PC-9 (cell line): Measurements from ENCODE around the gene VAV2. TPM values are rescaled to one million over a fixed set of nuclear protein-coding genes. Genes with fewer than 3 reads are reported as not detected.

Source experiments
- BruUV-seq: library from RNA; stranded (reverse); fragments of 400-500 nt; replicated peaks from 2 replicates; lab custom pipeline; 2021; lab: Mats Ljungman, UMichigan
- CTCF ChIA-PET: fragments of 300-600 bp; sonication (Branson Sonifier 250); formaldehyde crosslinking; loops from one replicate; lab custom pipeline; 2022; ENCODE audit warnings: antibody characterized with exemption; lab: Charles Lee
- POLR2A ChIA-PET: fragments of 300-600 bp; sonication (Branson Sonifier 250); formaldehyde crosslinking; loops from one replicate; lab custom pipeline; 2022; ENCODE audit warnings: antibody characterized with exemption; ENCODE audit not compliant: unreplicated experiment; lab: Charles Lee
- DNase-seq, 2 experiments: peaks; one replicate each; pipeline versions ENCODE4 v3.0.0 to v3.0.0-alpha.2; 2015 to 2022; ENCODE audit warnings: mixed read lengths in 1 of 2
- H2AFZ ChIP-seq: fragments of 200-600 bp; sonication (generic); 2 replicates; pipeline ENCODE4 v1.8.1; 2017; ENCODE audit warnings: antibody characterized with exemption
- H3F3A ChIP-seq: fragments of 200-600 bp; sonication (generic); 2 replicates; pipeline ENCODE4 v1.8.1; 2017; ENCODE audit warnings: antibody characterized with exemption, mild to moderate bottlenecking, low read depth; ENCODE audit not compliant: insufficient read depth
- H3K27ac ChIP-seq: fragments of 200-600 bp; sonication (generic); 2 replicates; pipeline ENCODE4 v1.6.1; 2016; ENCODE audit warnings: mixed run types
- H3K27me3 ChIP-seq: fragments of 200-600 bp; sonication (generic); 2 replicates; pipeline ENCODE4 v1.6.1; 2016; ENCODE audit warnings: low read depth, mixed run types; ENCODE audit not compliant: insufficient read depth
- H3K36me3 ChIP-seq: fragments of 200-600 bp; sonication (generic); 2 replicates; pipeline ENCODE4 v1.6.1; 2016; ENCODE audit warnings: low read depth, mixed run types
- H3K4me1 ChIP-seq: fragments of 200-600 bp; sonication (generic); replicated peaks from 2 replicates; pipeline ENCODE4 v1.6.1; 2016; ENCODE audit warnings: mixed run types; ENCODE audit not compliant: insufficient read depth
- H3K4me2 ChIP-seq: fragments of 200-600 bp; sonication (generic); 2 replicates; pipeline ENCODE4 v1.6.1; 2017; ENCODE audit warnings: mixed run types
- H3K4me3 ChIP-seq: fragments of 200-600 bp; sonication (generic); 2 replicates; pipeline ENCODE4 v1.6.1; 2016; ENCODE audit warnings: mixed run types
- H3K79me2 ChIP-seq: fragments of 200-600 bp; sonication (generic); 2 replicates; pipeline ENCODE4 v1.6.1; 2017; ENCODE audit warnings: low read depth, mixed run types
- H3K9me2 ChIP-seq: fragments of 200-600 bp; sonication (generic); 2 replicates; pipeline ENCODE4 v1.8.1; 2017; ENCODE audit warnings: mild to moderate bottlenecking; ENCODE audit not compliant: insufficient read depth
- H3K9me3 ChIP-seq: fragments of 200-600 bp; sonication (generic); 2 replicates; pipeline ENCODE4 v1.8.1; 2016; ENCODE audit warnings: low read depth; ENCODE audit not compliant: insufficient read depth
- H4K20me1 ChIP-seq: fragments of 200-600 bp; sonication (generic); 2 replicates; pipeline ENCODE4 v1.8.1; 2017; ENCODE audit not compliant: insufficient read depth
- CTCF ChIP-seq: fragments of 200-600 bp; sonication (generic); conservative IDR thresholded peaks from 2 replicates; pipeline ENCODE4 v1.6.1; 2017; ENCODE audit warnings: mixed run types, antibody characterized with exemption, mild to moderate bottlenecking, moderate library complexity
- EZH2 ChIP-seq: fragments of 200-600 bp; sonication (generic); IDR thresholded peaks from 2 replicates; pipeline ENCODE4 v1.8.0; 2017; ENCODE audit warnings: antibody characterized with exemption, low read depth
- intact Hi-C: fragments of 100-400 bp; cut with micrococcal nuclease; formaldehyde crosslinking; loops from one replicate; pipeline ENCODE4 v1.10.0; 2022; ENCODE audit not compliant: unreplicated experiment
- total RNA-seq: library from RNA; stranded (reverse); gene quantifications from 2 replicates; pipeline ENCODE4 v1.2.3, GENCODE V29; 2021

VAV2 gene
- total RNA-seq, 1 experiment from 2014 or later, result 36.5 TPM

GRCh38 chr9:134011401-134011800 lies 19.3 kb upstream of the VAV2 start:
- DNase-seq, result no peak
- Histone ChIP-seq H3K27ac (no peak overlapping the region), H3K9me2 (no peaks in the 10 kb centered on the region), H3K9me3 (no peaks in the 10 kb centered on the region), H3K4me1 (peaks cover 14% of the 10 kb centered on the region), H3K36me3 (no peaks in the 10 kb centered on the region), H3K79me2 (no peaks in the 10 kb centered on the region), H3K4me2 (no peak overlapping the region), H2AFZ (no peak overlapping the region), H3K27me3 (peaks cover 3% of the 10 kb centered on the region; the same call in 1 of the 2 replicates), H3F3A (peaks cover 7% of the 10 kb centered on the region), H4K20me1 (no peaks in the 10 kb centered on the region), H3K4me3 (no peak overlapping the region)
- TF ChIP-seq EZH2 (no peak), CTCF (no peak)
- no TSS peak for BruUV-seq
- ChIA-PET POLR2A (no interaction called here), CTCF (no interaction called here)
- intact Hi-C loops, result no loop called here

GRCh38 chr9:134010310-134011173 lies 18.4 kb upstream of the VAV2 start:
- H3K27me3 ChIP-seq, result peaks cover 3% of the 10 kb centered on the region; the same call in 1 of the 2 replicates
- no peak for TF ChIP-seq CTCF
- TF ChIP-seq EZH2, result no peak
- ChIA-PET POLR2A (interaction anchor here (0.6 kb wide), 1 partner anchor 14 kb away, joined by 4 read pairs; no protein-coding TSS in a partner anchor), CTCF (interaction anchor here (0.5 to 0.7 kb wide), 2 partner anchors 8 to 433 kb away, joined by 4 read pairs; no protein-coding TSS in a partner anchor)
- no peaks in the 10 kb centered on the region for H3K9me2 ChIP-seq
- H3K36me3 ChIP-seq, result no peaks in the 10 kb centered on the region
- no peaks in the 10 kb centered on the region for H4K20me1 ChIP-seq
- no peak overlapping the region for H3K27ac ChIP-seq
- H3K4me1 ChIP-seq, result peaks cover 10% of the 10 kb centered on the region
- H2AFZ ChIP-seq, result no peak overlapping the region
- BruUV-seq, result no TSS peak
- DNase-seq, result peak in 1 of 2 experiments; percentile 33
- peaks cover 6% of the 10 kb centered on the region for H3F3A ChIP-seq
- no peaks in the 10 kb centered on the region for H3K9me3 ChIP-seq
- H3K4me3 ChIP-seq, result no peak overlapping the region
- H3K79me2 ChIP-seq, result no peaks in the 10 kb centered on the region
- H3K4me2 ChIP-seq, result no peak overlapping the region
- intact Hi-C loops, result no loop called here

- BruUV-seq, result no TSS peak
- intact Hi-C loops, result no loop called here
- Histone ChIP-seq H3F3A (no peaks in the 10 kb centered on the region), H3K4me1 (no peaks in the 10 kb centered on the region), H4K20me1 (no peaks in the 10 kb centered on the region), H3K4me3 (no peak overlapping the region), H3K9me2 (no peaks in the 10 kb centered on the region), H2AFZ (no peak overlapping the region), H3K79me2 (no peaks in the 10 kb centered on the region), H3K4me2 (no peak overlapping the region), H3K27ac (no peak overlapping the region), H3K27me3 (peaks cover 3% of the 10 kb centered on the region; the same call in 1 of the 2 replicates), H3K36me3 (no peaks in the 10 kb centered on the region), H3K9me3 (no peaks in the 10 kb centered on the region)
- ChIA-PET CTCF (no interaction called here), POLR2A (interaction anchor here (0.7 kb wide), 1 partner anchor 18 kb away, joined by 5 read pairs; the partner anchor contains the start of gene BRD3OS)
- no peak for DNase-seq
- no peak for TF ChIP-seq EZH2
- no peak for TF ChIP-seq CTCF
These were observed 15.4 kb upstream of the VAV2 start for GRCh38 chr9:134007571-134007970.
